ENCODE results near the gene CEP72.
A peak's percentile ranks its signal among the peaks of the same experiment; 100 is the strongest.
"Not testable (repeated sequence)": the region's sequence is repeated elsewhere in the genome, so short reads cannot be mapped to it uniquely, and the experiment has no call there.

Gene CEP72

GRCh38 chr5:684751-685216 is 72.6 kb downstream of the CEP72 start:
- DNase-seq (ENCODE audit: low spot score), result peak; percentile 7

- DNase-seq (ENCODE audit: low spot score), result peak; percentile 5
These were observed 73.4 kb downstream of the CEP72 start for GRCh38 chr5:685262-686171.

GRCh38 chr5:686172-686523 is 74.0 kb downstream of the CEP72 start:
- not testable (repeated sequence) for DNase-seq (ENCODE audit: low spot score)

GRCh38 chr5:686936-687335 is 74.8 kb downstream of the CEP72 start:
- DNase-seq (ENCODE audit: low spot score), result not testable (repeated sequence)

- not testable (repeated sequence) for DNase-seq (ENCODE audit: low spot score)
These were observed 76.3 kb downstream of the CEP72 start for GRCh38 chr5:688348-689010.

- DNase-seq (ENCODE audit: low spot score), result not testable (repeated sequence)
These were observed 78.2 kb downstream of the CEP72 start for GRCh38 chr5:690293-690692.

- DNase-seq (ENCODE audit: low spot score), result not testable (repeated sequence)
These were observed 78.9 kb downstream of the CEP72 start for GRCh38 chr5:691049-691448.

- DNase-seq (ENCODE audit: low spot score), result no peak
These were observed 79.8 kb downstream of the CEP72 start for GRCh38 chr5:691817-692528.

GRCh38 chr5:692529-693041 is 80.4 kb downstream of the CEP72 start:
- DNase-seq (ENCODE audit: low spot score), result not testable (repeated sequence)

- peak; percentile 87 for DNase-seq (ENCODE audit: low spot score)
These were observed 81.3 kb downstream of the CEP72 start, which contains the start of gene TPPP for GRCh38 chr5:693271-694041. TSS of gene TPPP (minus strand) at chr5:693352. CDS start at chr5:678060, 15,292 bp downstream.

GRCh38 chr5:694042-694431 is 81.9 kb downstream of the CEP72 start:
- not testable (repeated sequence) for DNase-seq (ENCODE audit: low spot score)

GRCh38 chr5:695475-695874 is 83.3 kb downstream of the CEP72 start:
- DNase-seq (ENCODE audit: low spot score), result not testable (repeated sequence)

GRCh38 chr5:696191-696590 is 84.1 kb downstream of the CEP72 start:
- DNase-seq (ENCODE audit: low spot score), result not testable (repeated sequence)

- DNase-seq (ENCODE audit: low spot score), result not testable (repeated sequence)
These were observed 84.9 kb downstream of the CEP72 start for GRCh38 chr5:696753-697702.
